GM21526 (cell line): ENCODE data around the gene FRMPD3.

Source experiments
- ATAC-seq: cut with Tn5 transposase; IDR thresholded peaks from one replicate; pipeline ENCODE4 v1.9.1; 2021; ENCODE audit warnings: moderate library complexity; ENCODE audit not compliant: unreplicated experiment, low FRiP score

FRMPD3 gene

GRCh38 chrX:107477406-107477805, 28.0 kb downstream of the FRMPD3 start:
- ATAC-seq, result no peak

- no peak for ATAC-seq
Measured at GRCh38 chrX:107480272-107480671, 30.8 kb downstream of the FRMPD3 start.

GRCh38 chrX:107482046-107482445, 32.6 kb downstream of the FRMPD3 start:
- ATAC-seq, result no peak

- ATAC-seq, result no peak
Measured at GRCh38 chrX:107484002-107484726, 34.7 kb downstream of the FRMPD3 start.

- no peak for ATAC-seq
Measured at GRCh38 chrX:107485013-107485412, 35.6 kb downstream of the FRMPD3 start.

GRCh38 chrX:107493141-107493540, 43.7 kb downstream of the FRMPD3 start:
- ATAC-seq, result no peak

GRCh38 chrX:107496786-107497185, 47.3 kb downstream of the FRMPD3 start:
- no peak for ATAC-seq
